Left ventricle myocardium superior (tissue), 1 donor: ENCODE data around the gene SLC11A1. TPM values are rescaled to one million over a fixed set of nuclear protein-coding genes. Genes with fewer than 3 reads are reported as not detected.

Experiments used
- ATAC-seq: fragments of 200-7000 bp; cut with Tn5 transposase; one replicate; pipeline ENCODE4 v1.9.1; 2020; ENCODE audit warnings: mild to moderate bottlenecking, moderate library complexity
- DNase-seq: peaks from one replicate; pipeline ENCODE4 v3.0.0-alpha.2; 2020
- intact Hi-C: fragments of 100-400 bp; cut with micrococcal nuclease; formaldehyde crosslinking; loops from one replicate; pipeline ENCODE4 v1.11.0; 2022
- total RNA-seq: library from RNA; stranded (reverse); fragmentation: NEBNext Ultra II Directional; extraction: Animal tissue kit (Norgen Biotek cat#: 25700); gene quantifications from one replicate; pipeline ENCODE4 v1.2.1, GENCODE V29; 2021
- donor health status: DM: no; HTN: yes; CAD: no; lungs with severe emphysema.

Gene SLC11A1
- total RNA-seq, 1 donor from 2014 or later: 4.5 TPM

DNA sequence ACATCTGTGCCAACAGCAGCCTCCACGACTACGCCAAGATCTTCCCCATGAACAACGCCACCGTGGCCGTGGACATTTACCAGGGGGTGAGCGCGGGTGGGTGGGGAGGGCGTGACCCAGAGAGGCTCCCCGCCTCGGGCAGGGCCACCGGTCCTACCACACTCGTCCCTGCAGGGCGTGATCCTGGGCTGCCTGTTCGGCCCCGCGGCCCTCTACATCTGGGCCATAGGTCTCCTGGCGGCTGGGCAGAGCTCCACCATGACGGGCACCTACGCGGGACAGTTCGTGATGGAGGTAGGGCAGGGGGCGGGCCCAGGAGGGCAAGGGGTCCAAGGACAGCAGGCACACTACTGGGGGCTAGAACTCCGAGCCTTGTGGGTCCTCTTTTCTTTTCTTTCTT lies 9.1 kb downstream of the SLC11A1 start:
- no peak for DNase-seq
- no peak for ATAC-seq
- intact Hi-C loops: no loop called here

DNA sequence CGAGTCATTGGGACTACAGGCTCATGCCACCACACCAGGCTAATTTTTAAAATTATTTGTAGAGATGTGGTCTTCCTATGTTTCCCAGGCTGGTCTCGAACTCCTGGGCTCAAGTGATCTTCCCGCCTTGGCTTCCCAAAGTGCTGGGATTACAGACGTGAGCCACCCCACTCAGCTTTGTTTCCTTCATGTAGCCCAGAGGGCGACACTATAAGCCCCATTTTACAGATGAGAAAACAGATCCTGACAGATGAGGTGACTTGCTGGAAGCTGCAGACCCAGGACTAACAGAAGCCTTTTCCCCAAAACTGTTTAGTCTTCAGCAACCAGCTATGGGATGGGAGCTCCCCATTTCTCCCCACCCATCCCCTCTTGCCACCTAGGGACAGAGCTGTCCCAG lies 10.4 kb downstream of the SLC11A1 start:
- ATAC-seq: no peak
- intact Hi-C loops: no loop called here
- no peak for DNase-seq

DNA sequence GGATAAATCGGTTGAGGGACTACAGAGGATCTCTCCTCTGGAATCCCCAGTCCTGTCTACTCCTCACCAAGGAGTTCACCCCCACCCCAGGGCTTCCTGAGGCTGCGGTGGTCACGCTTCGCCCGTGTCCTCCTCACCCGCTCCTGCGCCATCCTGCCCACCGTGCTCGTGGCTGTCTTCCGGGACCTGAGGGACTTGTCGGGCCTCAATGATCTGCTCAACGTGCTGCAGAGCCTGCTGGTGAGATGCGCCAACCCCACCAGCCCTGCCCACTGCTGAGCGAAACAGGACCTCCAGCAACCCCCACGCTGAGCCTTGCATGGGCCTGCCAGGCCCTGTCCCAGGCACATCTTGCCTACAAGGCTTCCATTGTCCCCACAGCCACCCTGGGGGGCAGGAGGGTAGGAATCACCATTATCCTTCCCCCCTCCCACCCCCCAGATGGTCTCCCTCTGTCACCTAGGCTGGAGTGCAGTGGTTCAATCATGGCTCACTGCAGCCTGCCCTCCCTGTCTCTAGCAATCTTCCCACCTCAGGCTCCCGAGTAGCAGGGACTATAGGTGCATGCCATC lies 10.9 kb downstream of the SLC11A1 start:
- intact Hi-C loops: no loop called here

DNA sequence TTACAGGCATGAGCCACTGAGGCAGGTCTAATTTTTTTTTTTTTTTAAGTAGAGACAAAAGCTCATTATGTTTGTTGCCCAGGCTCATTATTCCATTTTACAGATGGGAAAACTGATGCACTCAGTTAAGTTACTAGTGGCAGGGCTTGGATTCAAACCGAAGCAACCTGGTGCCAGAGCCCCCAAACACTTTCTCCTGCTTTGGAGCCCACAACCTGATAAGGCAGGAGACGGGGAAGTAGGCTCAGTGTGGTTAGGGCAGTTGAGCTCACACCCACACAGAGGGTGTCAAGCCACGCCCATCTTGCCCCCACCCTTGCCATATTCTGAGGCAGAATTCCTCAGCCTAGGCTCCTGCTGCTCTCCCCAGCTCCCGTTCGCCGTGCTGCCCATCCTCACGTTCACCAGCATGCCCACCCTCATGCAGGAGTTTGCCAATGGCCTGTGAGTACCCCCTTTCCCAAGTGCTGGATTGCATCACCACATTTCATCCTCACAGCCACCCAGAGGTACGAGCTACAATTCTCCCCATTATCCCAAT lies 11.7 kb downstream of the SLC11A1 start:
- intact Hi-C loops: no loop called here
- no peak for ATAC-seq
- DNase-seq: no peak

More for the DNA sequence above, 10.9 kb downstream of the SLC11A1 start:
- ATAC-seq (no peak), DNase-seq (no peak)

DNA sequence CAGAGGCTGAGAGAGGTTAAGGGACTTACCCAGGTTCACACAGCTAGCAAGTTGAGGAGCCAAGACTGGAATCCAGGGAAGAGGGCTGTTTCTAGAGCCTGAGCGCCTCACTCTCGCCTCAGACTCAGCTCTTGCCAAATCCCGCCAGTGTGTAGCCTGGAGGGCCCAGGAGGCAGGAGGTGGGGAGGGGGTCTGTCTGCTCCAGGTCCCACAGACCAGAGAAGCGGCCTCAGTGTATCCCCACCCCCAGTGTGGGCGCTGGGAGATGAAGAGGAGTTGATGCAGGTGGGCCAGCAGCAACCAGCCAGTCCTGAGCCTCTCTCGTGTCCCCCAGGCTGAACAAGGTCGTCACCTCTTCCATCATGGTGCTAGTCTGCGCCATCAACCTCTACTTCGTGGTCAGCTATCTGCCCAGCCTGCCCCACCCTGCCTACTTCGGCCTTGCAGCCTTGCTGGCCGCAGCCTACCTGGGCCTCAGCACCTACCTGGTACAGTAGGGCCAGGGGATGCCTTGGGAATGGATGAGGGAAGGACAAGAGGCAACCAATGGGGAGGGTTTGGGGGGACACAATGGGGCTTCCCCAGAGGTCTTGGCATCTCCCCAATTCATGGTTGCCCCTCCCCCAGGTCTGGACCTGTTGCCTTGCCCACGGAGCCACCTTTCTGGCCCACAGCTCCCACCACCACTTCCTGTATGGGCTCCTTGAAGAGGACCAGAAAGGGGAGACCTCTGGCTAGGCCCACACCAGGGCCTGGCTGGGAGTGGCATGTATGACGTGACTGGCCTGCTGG lies 12.4 kb downstream of the SLC11A1 start:
- no peak for ATAC-seq
- DNase-seq: no peak

DNA sequence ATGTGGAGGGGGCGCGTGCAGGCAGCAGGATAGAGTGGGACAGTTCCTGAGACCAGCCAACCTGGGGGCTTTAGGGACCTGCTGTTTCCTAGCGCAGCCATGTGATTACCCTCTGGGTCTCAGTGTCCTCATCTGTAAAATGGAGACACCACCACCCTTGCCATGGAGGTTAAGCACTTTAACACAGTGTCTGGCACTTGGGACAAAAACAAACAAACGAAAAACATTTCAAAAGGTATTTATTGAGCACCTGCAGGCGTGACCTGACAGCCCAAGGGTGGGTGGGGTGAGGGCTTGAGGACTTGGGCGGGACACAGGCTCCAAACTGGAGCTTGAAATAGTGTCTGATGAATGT lies 13.0 kb downstream of the SLC11A1 start:
- intact Hi-C loops: no loop called here

More for the DNA sequence above, 12.4 kb downstream of the SLC11A1 start:
- intact Hi-C loops: no loop called here

DNA sequence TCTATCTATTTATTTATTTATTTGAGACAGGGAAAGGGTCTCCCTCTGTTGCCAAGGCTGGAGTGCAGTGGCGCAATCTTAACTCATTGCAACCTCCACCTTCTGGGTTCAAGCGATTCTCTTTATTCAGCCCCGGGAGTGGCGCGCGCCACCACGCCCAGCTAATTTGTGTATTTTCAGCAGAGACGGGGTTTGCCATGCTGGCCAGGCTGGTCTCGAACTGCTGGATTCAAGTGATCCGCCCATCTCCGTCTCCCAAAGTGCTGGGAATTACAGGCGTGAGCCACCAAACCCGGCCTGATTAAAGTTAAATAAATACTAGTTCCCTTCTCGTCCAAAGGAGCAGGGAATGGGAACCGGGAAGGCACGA lies 13.4 kb downstream of the SLC11A1 start:
- DNase-seq (no peak), ATAC-seq (no peak)
- intact Hi-C loops: no loop called here

More for the DNA sequence above, 13.0 kb downstream of the SLC11A1 start:
- no peak for ATAC-seq
- no peak for DNase-seq

DNA sequence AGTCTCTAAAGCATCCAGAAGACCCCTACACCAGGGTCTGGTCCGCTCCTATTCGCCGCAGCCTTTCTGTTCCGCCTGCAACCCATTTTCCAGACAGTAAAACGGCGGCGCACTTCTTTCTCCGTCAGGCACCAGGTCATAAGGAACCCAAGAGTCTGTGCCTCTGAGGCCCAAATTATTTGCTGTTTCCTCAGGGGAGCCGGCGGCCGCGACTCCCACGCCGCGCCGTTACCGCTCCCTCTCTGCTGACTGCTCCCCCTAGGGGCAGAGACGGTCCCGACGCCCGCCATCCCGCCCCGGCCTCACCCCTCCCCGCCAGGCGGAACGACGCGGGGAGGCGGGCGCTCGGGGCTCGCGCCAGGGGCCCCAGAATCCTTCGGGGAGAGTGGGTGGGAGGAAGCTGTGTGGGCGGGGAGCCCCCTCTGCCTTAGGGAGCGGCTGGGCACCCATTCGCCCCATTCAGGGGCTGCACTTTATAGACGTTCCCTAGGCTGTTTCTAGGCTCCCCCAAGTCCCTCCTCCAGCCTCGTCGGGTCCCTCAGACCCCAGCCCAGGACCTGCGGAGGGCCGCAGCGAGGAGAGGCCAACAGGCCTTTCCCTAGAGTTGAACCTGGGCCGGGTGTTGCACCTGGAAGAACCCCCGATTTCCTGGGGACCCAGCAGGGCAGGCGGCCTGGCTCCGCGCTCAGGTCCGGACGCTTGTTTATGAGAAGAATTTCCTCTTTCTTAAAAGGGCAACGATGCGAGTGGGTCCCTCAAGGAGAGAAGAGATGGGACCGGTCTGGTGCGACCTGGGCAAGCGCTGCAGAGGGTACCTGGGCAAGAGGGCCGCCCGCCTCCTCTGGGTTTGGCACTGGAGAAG lies 14.0 kb downstream of the SLC11A1 start:
- DNase-seq (peak; percentile 95), ATAC-seq (peak; percentile 67)
- intact Hi-C loops: no loop called here

DNA sequence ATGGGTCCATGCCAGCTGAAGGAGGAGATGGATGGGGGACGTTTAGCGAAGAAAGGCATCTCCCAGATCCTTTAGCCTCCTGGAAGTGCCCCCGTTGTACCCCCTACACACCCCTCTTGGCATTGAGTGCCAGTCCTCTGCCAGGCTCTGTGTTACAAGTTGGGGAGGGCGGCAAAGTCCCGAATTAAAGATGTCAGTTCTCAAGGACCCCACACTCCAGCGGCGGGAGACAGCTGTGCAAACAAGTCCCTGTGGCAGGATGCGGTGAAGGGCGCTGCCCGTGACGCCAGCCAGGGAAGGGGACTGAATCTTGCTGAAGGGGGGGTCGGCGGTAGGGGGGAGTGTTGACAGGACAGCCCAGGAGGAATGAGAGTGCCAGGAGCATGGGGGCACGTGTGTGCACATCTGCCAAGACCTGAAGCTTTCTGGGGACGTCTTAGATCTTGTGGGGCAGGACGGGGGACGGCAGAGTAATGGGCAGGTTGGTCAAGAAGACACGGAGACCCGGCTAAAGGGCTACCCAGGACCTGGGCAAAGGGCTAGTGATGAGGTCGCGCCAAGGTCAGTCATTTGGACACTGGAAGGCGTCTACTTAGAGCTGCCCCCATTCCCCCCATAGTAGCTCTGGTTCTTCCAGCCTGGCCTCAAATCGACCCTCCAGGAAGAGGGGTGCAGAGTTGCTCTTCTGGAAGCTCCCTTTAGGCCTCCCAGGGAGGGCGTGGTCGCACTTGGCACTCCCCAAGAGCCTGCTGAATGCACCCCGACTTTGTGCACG lies 14.8 kb downstream of the SLC11A1 start:
- peak; percentile 10 for ATAC-seq
- intact Hi-C loops: no loop called here
- peak; percentile 87 for DNase-seq

DNA sequence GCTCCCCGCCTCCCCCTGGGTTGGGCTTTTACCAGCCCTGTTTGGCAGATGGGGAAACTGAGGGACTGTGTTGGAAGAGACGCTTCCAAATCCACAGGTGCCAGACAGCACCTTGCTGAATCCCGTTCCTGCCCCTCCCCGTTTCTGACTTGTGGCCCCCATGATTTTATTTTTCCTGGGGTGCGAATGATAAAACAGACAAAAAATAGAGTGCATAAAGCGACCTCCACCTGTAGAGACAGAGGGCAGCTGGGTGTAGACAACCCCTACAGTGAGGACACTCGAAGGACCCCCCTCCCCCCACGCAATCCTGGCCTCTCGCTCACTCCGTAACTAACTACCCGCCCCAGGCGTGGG lies 15.4 kb downstream of the SLC11A1 start:
- ATAC-seq: no peak
- intact Hi-C loops: no loop called here
- no peak for DNase-seq

DNA sequence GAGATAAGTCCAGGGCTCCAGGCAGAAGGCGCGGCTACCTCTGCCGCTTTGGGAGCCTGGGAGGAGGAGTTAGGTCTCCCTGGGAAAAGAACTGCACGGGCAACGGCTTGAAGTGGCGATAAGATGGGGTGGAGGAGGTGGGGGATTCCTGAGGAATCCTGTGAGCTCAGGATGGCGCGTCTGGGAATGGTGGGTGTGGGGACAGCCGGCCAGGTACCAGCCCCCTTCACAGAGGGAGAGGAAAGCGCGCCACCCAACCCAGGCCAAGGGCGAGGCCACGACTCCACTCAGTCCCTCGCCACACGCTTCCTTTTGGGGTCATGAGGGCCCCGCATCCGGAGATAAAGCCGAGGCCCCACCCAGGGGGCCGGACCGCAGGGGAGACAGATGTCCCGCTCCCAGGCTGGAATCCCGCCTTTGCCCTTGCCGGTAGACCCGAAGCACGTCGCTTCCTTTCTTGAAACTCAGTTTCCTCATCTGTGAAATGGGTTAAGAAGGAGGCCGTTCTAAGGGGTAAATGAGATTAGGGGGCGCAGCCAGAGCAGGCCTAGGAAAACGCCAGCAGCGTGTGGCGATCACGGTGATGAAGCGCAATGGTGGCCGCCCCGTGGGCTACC lies 15.9 kb downstream of the SLC11A1 start:
- intact Hi-C loops: no loop called here
- peak; percentile 26 for ATAC-seq

DNA sequence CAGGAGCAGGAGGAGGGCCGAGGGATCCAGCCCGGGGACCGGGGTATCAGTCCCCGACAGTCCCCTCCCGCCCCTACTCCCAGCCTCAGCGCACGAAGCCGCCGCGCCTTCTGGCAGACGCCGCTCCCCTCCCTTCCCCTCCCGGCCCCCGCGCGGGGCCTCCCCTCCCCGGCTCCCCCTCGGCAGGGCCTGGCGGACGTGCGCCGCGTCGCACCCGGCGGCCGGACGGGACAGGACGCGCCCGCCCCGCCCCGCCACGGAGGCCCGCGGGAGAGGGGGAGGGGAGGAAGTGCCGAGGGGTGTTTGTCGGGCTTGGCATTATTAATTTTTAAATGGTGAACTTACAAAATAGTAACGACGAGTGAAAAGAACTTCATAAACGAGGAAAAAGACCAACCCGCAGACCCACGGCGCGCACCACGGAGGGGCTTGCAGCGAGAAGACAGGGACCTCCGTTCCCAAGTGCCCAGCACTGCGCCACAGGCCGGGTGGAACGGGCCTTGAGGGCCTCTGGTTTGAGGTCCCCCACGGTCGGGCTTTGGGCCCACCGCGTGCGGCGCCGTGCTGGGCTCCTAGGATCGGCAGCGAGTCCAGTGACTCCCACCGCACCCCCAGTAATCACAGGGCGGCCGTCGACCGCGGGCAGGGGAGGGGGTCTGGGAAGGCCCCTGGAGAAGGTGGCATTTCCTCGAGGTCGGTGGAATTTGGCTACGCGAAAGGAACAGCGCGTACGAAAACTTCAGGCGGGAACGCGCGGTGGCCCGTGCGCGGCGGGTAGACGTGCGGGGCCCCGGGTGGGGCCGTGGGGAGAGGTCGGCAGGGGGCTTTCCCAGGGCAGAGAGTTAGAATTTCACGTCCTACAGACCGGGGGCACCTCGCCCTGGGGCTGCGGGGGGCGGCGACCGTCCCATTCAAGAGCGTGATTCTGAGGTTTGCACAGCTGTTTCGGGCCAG lies 16.6 kb downstream of the SLC11A1 start:
- peak; percentile 65 for ATAC-seq
- intact Hi-C loops: no loop called here
- DNase-seq: peak; percentile 93

More for the DNA sequence above, 15.9 kb downstream of the SLC11A1 start:
- DNase-seq: peak; percentile 91

DNA sequence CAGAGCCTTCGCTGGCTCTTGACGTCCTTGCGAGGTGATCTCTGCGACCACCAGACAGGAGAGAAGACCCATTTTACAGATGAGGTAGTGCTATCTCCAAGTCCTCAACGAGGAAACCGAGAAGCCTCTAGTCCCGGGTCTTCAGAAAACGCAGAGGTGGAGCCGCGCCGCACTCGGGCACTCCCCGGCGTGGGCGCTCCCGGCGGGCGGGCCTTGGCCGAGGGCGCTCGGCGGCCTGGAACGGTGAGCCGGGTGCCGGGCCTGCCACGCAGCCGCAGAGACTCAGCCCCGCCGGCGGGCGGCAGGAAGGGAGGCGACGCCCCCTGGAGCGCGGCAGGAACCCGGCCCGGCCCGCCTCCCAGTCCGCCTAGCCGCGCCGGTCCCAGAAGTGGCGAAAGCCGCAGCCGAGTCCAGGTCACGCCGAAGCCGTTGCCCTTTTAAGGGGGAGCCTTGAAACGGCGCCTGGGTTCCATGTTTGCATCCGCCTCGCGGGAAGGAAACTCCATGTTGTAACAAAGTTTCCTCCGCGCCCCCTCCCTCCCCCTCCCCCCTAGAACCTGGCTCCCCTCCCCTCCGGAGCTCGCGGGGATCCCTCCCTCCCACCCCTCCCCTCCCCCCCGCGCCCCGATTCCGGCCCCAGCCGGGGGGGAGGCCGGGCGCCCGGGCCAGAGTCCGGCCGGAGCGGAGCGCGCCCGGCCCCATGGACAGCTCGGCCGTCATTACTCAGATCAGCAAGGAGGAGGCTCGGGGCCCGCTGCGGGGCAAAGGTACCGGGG lies 17.5 kb downstream of the SLC11A1 start, which contains the start of gene CTDSP1:
Gene CTDSP1 (plus strand): TSS at position 478 of the 776 bp plus-strand sequence. CDS start 223 bp downstream, at position 701.
- intact Hi-C loops: no loop called here
- ATAC-seq: peak; percentile 68

DNA sequence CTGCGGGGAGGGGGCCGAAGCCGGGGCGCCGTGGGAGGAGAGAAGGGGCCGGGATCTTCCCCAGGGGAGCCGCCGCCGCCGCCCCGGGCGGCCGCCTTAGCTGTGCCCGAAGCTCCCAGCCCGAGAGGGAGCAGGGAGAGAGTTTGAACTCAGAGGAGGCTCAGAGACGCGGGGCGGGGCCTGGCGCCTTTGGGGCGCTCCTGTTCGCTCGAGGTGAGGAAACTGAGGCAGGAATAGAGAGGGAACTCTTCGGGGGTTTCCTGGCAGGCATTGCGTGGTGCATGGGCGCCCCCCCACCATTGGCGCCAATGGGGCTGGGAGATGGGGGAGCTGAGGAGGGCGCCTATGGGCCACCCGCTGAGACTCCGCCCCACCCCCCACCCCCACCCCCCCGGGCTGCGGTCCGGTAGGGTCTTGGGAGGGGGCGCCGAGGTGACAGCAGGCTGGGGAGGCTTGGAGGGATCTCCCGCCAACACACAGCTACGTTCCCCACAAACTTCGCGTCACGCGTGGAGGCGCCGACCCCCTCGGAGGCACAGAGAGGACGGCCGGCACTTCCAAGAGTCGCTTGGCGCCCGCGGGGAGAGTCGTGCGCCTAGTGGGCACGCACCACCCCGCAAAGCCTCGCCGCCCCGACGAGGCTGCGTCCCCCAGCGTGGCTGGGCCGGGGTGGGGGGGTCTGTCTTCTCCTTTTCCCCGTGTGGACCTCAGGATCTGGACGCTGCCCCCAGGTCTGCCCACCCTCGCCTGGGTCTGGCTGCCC lies 18.3 kb downstream of the SLC11A1 start:
- no peak for ATAC-seq
- intact Hi-C loops: no loop called here
- peak; percentile 69 for DNase-seq

More for the DNA sequence above, 17.5 kb downstream of the SLC11A1 start, which contains the start of gene CTDSP1:
- DNase-seq: peak; percentile 98

DNA sequence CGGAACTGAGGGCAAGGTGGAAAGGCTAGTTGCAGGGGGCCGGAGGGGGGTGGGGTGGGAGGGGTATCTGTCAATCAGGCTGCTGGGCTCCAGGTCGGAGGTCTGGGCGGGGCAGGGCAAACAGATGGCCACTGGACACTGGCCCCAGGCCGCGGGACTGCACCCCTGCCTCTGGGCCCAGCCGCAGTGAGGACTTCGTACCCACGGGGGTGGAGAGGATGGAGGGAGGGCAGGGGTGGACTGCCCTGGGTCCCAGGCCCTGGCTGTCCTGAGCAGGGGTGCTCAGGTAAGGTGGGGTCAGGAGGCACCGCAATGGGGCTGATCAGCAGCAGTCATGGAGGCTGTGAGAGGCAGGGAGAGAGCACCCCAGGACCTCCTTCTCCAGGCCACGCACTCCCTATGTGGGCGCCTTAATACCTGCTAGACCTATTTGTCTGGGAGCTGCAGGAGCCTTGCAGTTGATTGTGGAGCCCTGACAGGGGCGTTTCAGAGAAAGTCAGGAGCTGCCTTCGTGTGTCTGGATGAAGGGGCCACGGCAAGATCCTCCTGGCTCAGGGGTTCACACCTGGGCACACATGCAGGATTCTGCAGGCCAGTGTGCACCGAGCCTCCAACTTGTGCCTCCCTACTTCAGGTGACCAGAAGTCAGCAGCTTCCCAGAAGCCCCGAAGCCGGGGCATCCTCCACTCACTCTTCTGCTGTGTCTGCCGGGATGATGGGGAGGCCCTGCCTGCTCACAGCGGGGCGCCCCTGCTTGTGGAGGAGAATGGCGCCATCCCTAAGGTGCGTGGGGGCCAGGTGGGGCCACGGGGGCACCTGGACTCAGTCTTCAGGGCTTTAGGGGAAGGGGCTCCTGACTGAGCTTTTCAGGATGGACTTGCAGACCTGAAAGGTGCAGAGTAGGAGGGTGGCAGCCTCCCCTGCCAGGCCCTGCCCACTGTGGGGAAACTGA lies 19.1 kb downstream of the SLC11A1 start:
- ATAC-seq: no peak
- intact Hi-C loops: no loop called here
- DNase-seq: peak; percentile 59
